GM21576 (cell line): ENCODE results near the gene TEK.

Experiments
- ATAC-seq: cut with Tn5 transposase; IDR thresholded peaks from one replicate; pipeline ENCODE4 v1.9.1; 2021; ENCODE audit warnings: mild to moderate bottlenecking, moderate library complexity; ENCODE audit not compliant: unreplicated experiment

TEK gene

DNA sequence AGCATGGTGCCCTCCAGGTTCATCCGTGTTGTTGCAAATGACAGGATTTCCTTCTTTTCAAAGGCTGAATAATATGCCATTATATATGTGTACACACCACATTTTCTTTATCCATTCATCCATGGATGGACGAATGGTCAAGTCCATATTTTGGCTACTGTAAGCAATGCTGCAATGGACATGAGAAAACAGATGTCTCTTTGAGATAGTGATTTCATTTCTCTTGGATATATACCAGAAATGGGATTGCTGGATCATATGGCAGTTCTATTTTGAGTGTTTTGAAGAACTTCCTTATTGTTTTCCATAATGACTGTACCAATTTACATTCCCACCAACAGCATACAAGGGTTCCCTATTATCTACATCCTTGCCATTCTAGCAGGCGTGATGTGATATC, 67.9 kb downstream of the TEK start:
- ATAC-seq = no peak

DNA sequence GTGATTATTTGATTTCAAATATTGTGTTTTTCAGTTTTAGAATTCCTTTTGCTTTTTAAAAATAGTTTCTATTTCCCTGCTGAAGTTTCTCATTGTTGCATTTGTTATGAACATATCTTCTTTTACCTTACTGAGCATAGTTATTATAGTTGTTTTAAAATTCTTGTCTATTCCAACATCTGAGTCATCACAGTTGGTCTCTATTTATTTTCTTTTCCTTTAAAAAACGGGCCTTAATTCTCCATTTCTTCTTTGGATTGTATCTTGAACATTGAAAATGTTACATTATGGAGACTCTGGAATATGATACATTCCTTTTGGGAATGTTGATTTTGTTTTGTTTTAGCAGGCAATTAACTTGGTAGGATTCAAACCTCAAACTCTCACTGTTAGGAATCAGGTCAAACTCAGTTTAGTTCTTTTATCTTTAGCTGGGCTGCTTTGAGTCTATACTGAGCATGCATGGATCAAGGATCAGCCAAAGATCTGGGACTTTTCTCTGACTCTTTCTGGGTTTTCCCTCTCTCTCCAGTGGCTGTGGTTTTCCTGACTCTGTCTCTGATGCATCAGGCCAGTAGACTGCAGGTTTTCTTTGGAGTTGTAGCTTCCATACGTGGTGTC, 70.3 kb downstream of the TEK start:
- no peak for ATAC-seq

DNA sequence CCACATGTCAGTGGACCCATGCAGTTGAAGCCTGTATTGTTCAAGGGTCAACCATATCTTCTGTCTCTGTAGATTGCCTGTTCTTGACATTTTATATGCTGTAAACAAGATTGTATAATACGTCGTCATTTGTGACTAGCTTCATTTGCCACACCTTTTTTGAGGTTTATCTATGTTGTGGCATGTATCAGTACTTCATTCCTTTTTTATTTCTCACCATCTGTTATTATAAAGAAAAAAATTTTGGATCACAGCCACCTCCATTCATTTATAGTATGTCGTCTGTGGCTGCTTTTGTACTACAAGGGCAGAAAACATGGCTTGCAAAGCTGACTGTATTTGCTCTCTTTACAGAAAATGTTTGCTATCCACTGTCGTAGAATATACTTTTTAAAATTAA, 72.4 kb downstream of the TEK start:
- ATAC-seq = no peak

DNA sequence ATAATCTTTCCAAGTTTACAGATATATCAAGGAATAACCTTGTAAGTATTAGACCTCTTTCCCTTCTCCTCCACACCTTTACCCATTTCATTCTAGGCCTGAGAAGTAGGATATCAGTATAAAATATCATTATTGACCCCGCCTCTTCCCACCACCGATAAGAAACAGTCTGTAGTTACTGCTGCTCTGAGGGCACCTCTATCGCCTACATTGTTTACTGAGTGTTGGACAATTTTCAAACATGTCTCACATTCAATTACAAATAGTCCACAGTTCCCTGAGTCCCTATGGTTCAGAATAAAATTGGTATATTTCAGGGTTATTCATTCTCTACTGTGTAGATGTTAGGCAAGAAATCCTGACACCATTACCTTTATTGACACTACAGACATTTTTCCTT, 73.4 kb downstream of the TEK start:
- ATAC-seq = no peak

DNA sequence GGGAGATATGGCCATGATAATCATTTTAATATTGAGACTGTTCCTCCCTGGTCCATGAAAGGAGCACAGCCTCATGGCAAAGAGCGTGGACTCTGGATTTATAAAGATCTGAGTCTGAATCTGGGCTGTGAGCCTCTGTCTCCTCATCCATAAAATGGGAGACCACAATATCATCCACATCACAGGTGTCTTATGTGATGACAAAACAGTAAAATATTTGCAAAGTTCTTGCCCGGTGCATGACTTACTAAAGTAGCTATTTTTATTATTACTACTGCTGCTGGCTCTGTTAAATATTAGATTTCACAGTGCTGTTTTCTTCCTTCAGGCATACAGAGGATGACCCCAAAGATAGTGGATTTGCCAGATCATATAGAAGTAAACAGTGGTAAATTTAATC, 74.1 kb downstream of the TEK start:
- no peak for ATAC-seq

DNA sequence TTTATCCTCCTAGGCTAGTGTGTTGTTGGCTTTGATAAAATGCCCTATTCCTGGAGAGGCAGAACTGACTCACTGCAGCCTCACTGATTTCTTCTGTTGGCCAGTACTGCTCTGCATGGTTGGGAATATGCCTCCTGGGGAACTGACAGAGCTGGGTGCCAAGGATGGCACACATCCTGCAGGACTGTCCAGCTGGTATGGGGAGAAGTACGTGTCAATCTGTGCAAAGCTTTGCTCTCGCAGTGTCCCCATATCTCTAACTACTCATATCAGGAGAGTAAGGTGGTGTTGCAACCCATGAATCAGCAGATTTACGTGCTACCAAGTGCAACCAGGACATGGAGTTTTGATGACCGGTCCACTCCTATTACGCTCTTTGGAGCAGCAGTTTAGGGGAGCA, 74.7 kb downstream of the TEK start:
- ATAC-seq = no peak

DNA sequence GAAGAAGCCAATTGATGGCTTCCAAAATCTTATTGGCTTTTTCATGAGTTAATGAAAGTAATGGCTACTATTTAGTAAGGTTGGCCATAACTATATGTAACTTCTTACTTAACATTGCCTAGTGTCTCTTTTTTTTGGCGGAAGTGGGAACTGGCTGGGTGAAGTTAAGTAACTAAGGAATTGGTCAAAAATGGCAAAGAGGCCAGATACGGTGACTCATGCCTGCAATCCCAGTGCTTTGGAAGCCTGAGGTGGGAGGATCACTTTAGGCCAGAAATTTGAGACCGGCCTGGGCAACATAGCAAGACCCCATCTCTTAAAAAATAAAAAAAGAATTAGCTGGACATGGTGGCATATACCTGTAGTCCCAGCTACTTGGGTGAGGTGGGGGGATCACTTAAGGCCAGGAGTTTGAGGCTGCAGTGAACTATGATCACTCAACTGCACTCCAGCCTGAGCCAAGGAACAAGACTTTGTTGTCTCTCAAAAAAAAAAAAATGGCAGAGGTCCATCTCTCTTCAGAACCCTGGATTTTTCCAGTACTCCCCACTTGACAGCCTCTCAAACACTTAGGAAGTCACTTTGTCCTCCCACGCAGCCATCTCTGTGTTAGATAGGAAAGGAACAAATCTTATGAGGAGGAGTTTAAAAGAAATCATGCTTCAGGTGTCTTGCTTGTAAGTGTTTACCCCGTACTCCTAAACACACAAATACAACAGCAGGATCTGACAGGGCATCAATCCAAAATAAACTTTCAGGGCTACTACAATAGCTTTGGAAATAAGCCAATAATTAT, 75.7 kb downstream of the TEK start:
- ATAC-seq = no peak

DNA sequence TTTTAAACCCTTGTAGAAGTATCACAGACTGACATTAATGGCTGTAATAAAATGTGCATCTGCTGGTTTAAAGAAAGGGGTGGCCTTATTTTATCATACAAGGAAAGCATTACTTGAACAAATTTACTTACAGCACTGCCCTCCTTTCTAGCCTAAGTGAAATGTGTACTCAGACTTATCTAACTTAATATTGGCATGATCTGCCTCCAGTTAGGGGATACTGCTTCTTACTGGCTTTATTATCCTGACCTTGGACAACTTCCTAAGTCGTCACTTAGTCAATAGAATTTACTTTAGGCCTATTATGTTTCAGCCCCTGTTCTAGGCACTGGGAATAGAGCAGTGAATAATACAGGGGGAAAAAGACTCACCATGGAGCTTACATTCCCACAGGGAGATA, 79.4 kb downstream of the TEK start:
- no peak for ATAC-seq

DNA sequence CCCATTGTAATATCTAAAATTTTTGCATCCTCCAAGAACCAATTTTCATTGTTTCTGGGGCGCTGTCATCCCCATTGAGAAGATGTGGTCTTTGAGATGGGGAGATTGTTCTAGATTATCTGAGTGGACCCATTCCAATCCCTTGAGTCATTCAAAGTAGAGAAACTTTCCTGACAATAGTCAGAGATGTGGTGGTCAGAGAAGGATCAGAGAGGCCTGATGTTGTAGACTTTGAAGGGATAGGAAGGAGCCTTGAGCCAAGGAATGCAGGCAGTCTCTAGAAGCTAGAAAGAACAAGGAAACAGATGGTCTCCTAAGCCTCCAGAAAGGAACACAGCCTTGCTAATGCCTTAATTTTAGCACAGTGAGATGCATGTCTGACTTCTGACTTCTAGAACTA, 80.4 kb downstream of the TEK start:
- no peak for ATAC-seq

DNA sequence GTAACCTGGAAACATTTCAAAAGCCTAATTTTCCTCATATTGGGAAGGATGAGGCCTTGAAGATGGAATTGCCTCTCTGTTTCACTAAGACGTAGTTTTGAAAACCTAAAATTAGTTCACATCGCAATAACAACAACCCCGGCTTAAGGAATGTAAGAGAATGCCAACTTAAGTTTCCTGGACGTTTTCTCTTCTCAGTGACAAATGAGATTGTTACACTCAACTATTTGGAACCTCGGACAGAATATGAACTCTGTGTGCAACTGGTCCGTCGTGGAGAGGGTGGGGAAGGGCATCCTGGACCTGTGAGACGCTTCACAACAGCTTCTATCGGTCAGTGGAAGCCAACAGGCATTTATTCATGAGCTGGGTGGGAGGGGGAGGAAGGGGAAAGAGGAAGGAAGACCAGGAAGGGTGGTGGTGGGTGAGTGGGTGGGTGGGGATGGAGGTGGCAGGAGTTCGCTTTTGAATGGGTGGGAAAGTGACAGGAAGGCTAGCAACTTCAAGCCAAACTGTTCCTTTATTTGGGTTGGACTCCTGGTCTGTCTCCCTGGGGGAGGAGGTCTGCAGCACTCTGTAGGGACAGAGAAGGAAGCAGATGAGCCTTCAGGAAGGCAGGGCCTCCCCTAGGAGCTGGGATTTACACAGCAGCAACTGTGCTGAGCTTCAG, 83.4 kb downstream of the TEK start:
- no peak for ATAC-seq

DNA sequence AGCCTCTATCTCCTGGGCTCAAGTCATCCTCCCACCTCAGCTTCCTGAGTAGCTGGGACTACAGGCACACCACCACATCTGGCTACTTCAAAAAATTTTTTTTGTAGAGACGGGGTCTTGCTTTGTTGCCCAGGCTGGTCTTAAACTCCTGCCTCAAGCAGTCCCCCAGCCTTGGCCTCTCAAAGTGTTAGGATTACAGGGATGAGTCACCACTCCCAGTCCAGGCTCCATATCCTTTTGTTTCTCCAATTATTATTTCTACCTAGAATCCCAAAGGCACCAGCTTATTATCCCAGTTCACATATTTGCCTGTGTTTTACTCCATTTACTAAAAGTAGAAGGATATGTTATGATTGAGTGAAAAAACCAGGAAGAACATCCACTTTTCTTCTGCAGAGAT, 84.9 kb downstream of the TEK start:
- ATAC-seq = no peak

DNA sequence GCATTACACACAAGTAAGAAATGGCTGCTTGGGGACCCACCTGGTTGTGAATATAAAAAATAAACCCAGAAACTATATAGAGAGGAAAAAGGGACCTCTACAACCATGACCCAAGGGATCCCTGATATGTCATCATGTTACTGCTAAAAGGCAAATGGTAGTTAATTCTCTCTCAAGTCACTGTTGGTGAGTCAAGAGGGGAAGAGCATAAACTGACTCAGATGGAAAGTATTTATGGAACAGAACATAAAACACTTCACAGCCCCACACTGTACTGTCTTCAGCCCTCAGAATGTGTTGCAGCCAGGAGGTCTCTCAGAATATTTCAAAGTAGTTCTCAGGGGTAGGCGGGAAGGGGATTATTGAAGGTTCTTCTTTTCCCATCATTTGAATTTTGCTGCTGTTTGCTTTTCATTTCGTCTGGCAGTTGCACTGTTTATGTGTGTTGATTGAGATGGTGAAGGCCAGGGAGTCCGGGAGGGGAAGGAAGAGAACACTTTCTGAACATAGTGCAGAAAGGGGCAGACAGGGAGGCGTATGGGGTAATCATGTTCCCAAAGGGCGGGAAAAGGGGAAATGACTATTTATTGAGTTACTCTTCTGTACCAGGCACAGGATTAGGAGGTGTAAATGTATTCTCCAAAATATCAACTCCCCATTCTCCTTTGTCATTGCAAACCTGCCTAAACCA, 85.5 kb downstream of the TEK start:
- no peak for ATAC-seq

DNA sequence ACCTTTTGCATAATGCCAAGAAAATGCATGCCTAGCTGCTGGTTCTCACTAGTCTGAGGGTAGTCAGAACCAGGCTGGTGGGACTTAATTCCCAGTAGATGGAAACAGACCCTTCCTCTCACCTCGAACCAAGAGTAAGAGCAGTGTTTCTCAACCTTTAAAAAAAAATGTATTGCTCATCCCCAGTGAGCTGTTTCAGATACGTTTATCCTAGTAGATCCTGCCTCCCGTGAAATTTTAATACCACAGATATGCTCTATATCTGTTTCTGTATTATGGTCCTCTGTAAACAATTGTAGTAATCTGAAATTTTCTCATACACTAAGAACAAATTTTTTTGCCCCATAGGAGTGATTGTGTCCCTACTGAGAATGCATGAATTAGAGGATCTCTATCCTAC, 86.2 kb downstream of the TEK start:
- ATAC-seq = no peak

DNA sequence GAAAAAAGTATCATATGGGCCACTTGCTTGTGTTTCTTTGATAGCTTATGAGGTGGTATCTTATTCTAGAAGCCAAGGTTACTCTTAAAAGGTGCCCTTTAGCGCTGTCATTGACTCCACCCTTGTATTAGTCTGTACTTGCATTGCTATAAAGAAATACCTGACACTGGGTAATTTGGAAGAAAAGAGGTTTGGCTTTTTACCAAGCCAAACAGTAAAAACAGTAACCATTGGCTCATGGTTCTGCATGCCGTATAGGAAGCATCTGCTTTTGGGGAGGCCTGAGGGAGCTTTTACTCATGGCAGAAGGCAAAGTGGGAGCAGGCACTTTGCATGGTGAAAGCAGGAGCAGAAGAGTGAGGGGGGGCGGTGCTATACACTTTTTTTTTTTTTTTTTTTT, 87.4 kb downstream of the TEK start:
- no peak for ATAC-seq

DNA sequence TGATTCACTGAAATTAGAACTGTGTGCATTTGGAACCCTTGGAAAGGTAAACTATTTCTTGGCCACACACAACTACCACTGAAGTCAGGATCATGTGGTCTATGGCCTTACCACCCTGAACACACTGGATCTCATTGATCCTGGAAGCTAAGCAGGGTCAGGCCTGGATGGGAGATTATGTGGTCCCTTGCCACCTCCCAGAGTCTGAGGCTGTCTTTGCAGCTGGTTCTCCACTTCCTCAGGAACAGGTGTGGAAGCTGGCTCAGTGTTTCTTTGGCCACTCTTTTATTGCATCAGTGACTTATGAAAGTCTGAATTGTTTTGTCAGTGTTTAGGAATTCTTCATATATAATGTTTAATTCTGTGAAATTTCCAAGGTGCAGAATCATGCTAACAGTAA, 89.2 kb downstream of the TEK start:
- ATAC-seq = no peak

DNA sequence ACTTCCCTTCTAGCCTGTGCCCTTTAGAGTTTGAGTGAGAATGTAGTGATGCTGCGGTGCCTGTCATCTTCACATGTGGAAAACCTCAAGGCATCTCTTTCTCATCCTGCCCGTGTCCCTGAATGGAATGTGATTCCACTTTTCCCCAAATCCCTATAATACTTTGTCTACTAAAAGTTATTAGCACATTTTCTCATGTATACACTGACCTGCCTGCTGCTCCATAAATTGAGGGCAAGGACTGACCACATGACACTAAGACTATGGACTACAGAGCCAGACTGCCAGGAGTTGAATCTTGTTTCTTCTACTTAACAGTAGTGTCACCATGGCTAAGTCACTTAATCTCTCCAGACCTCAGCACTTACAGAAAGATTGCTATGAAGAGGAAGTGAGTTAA, 93.0 kb downstream of the TEK start:
- ATAC-seq = no peak

DNA sequence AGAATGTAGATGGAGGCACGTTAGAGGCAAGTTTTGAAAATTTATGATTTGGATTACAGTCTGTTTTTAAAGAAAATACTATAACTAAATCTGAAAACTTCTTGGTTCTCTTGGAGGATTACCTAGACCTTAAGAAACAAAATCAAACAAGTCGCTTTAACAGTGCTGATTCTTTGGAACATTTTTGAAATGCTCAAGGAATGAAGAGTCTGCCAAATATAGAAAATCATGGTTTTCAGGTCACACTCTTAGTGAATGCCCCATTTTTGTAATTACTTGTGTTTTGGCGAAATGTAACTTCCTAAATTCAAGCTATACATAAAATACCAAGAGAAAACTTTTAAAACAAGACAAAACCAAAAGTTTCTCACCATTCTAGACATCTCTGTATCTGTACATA, 94.8 kb downstream of the TEK start:
- no peak for ATAC-seq

DNA sequence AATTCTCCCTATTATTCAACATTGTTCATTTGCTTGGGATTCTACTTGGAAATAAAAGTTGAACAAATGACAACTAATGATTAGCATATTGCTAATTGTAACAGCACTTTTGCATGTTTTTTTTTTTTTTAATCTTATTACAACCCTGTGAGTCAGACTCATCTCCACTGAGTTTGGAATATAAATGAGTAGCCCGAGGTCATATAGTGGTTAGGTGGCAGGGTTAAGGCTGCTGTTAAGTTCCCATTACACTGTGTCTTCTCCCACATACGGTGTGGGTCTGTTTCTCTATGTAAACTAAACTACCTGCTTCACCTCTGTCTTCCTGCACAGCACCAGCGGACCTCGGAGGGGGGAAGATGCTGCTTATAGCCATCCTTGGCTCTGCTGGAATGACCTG, 95.6 kb downstream of the TEK start:
- ATAC-seq = no peak

DNA sequence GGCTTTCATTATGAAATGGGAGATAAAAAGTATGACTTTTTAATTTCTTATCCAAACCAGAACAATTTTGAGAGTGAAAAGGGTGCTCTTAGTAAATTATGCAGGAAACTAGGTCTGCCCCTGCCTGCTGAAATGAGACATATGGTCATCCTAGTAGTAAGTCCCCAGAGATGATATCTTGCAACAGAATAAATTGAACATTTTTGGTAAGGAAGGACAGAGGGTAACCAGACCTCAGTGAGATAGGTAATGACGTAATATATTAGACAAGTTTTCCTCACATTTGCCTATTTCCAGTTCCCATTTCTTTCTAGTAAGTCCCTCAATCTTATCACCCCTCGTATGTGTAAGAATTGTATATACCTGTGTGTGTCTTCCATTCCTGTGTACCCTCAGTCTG, 96.2 kb downstream of the TEK start:
- ATAC-seq = no peak

DNA sequence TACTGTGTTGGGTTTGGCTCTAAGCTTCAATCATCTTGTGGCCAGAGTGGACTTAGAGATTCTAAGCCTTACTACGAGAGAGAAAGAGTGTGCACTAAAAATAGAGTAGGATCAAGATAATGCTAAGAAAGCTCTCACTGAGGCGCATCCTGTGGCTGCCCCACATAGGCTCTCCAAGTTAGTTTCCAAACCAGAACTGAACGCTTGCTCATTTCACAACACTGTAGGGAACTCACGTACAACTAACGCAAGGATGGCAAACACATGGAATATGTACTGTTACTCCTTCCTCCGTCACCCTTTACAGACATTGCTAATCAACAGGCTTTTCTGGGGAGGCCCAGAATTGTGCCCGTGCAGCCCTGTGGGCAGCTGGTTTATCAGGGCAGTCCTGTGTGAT, 97.0 kb downstream of the TEK start:
- no peak for ATAC-seq

DNA sequence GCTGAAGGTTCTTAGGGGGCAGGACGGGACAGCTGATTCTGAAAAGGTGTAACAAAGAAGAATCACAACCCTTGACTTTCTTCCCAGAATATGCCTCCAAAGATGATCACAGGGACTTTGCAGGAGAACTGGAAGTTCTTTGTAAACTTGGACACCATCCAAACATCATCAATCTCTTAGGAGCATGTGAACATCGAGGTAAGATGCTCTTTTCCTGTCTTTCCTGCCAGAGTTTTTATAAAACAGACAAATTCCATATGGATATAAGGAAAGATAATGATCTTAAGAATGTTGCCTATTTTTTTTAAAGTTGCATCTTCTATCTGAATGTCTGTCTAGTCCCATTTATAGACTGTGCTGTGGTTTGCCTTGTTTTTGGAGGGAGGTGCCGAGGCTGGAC, 100.0 kb downstream of the TEK start:
- ATAC-seq = no peak

DNA sequence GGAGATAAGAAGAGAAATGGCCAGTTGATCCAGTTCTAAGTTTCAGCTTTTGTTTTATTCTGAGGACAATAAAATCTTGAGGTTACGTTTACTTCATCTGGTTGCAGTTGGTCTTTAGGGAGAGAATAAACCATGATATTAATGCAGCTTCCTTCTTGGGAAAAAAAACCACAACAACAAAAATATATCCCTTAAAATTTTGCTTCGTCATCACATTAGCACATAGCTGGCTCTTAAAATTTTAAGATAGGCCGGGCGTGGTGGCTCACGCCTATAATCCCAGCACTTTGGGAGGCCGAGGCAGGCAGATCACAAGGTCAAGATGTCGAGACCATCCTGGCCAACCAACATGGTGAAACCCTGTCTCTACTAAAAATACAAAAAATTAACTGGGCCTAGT, 101.6 kb downstream of the TEK start:
- no peak for ATAC-seq
